K562 (cell line): ENCODE results near the gene FPGS. TPM values are rescaled to one million over a fixed set of nuclear protein-coding genes. Genes with fewer than 3 reads are reported as not detected.

Experiments
- ADNP ChIP-seq: fragments of 200-800 bp; sonication (Bioruptor generic); IDR thresholded peaks from 2 replicates; pipeline ENCODE4 v1.6.1; 2016; ENCODE audit warnings: missing genetic modification characterization, missing compliant biosample characterization
- CBFB ChIP-seq: sonication (generic); formaldehyde crosslinking; IDR thresholded peaks from 2 replicates; pipeline ENCODE4 v1.4.0; 2020; ENCODE audit warnings: mild to moderate bottlenecking, missing genetic modification reagents
- E2F3 ChIP-seq: fragments of 250-450 bp; sonication (Bioruptor Pico); IDR thresholded peaks from 2 replicates; pipeline ENCODE4 v1.4.0; 2020; ENCODE audit warnings: mild to moderate bottlenecking
- ERF ChIP-seq: fragments of 450-650 bp; formaldehyde crosslinking; IDR thresholded peaks from 2 replicates; pipeline ENCODE4 v1.4.0; 2020; ENCODE audit warnings: mild to moderate bottlenecking, mixed read lengths
- KDM1A ChIP-seq, 2 experiments: fragments of 450-650 bp; IDR thresholded peaks; 2 replicates each; pipeline ENCODE4 v1.6.1; 2016; ENCODE audit warnings: mild to moderate bottlenecking in 2 of 2
- KHSRP ChIP-seq: fragments of 450-650 bp; IDR thresholded peaks from 2 replicates; pipeline ENCODE4 v1.6.1; 2017
- L3MBTL2 ChIP-seq: fragments of 450-650 bp; IDR thresholded peaks from 2 replicates; pipeline ENCODE4 v1.6.1; 2016; ENCODE audit warnings: mild to moderate bottlenecking, moderate library complexity
- OTX1 ChIP-seq: fragments of 450-650 bp; formaldehyde crosslinking; IDR thresholded peaks from 2 replicates; pipeline ENCODE4 v1.4.0; 2022; ENCODE audit warnings: mild to moderate bottlenecking
- RB1 ChIP-seq: fragments of 450-650 bp; IDR thresholded peaks from 2 replicates; pipeline ENCODE4 v1.6.1; 2017; ENCODE audit warnings: low read depth, mild to moderate bottlenecking
- SMAD3 ChIP-seq: fragments of 450-650 bp; formaldehyde crosslinking; conservative IDR thresholded peaks from 2 replicates; pipeline ENCODE4 v1.4.0; 2020; ENCODE audit warnings: mild to moderate bottlenecking
- SREBF1 ChIP-seq: fragments of 150-350 bp; IDR thresholded peaks from 2 replicates; pipeline ENCODE4 v1.6.1; 2014; ENCODE audit warnings: antibody characterized with exemption, low read depth, low read length, borderline replicate concordance
- TCF7 ChIP-seq: sonication (generic); IDR thresholded peaks from 2 replicates; pipeline ENCODE4 v1.6.1; 2016; ENCODE audit warnings: antibody characterized with exemption, borderline replicate concordance
- TRIM28 ChIP-seq: fragments of 450-650 bp; IDR thresholded peaks from 2 replicates; pipeline ENCODE4 v1.6.1; 2017
- ZBTB1 ChIP-seq: sonication (generic); formaldehyde crosslinking; IDR thresholded peaks from 2 replicates; pipeline ENCODE4 v1.8.1; 2023; ENCODE audit warnings: missing genetic modification reagents, low read depth, mild to moderate bottlenecking, borderline replicate concordance
- ZNF165 ChIP-seq: fragments of 250-450 bp; sonication (Bioruptor Pico); IDR thresholded peaks from 2 replicates; pipeline ENCODE4 v1.4.0; 2020; ENCODE audit warnings: borderline replicate concordance
- polyA plus RNA-seq, 8 experiments: library from polyadenylated mRNA; depleted of rRNA in 4 of 8; stranded (reverse) in 5 of 8; unstranded in 3 of 8; fragments of >200 nt; fragmentation: Nextera tagmentation in 2 of 8; fragmentation: Illumina TruSeq in 1 of 8; extraction: Ambion mirVana in 2 of 8; extraction: Trizol in 1 of 8; gene quantifications; 2 replicates each; pipeline versions ENCODE4 v1.2.1 to v1.2.3, GENCODE V29; 2011 to 2014; ENCODE audit warnings: inconsistent platforms in 1 of 8, missing spikeins in 1 of 8
- total RNA-seq, 7 experiments: library from RNA; depleted of rRNA in 6 of 7; stranded (reverse); fragments of >200 nt in 6 of 7; fragmentation: Illumina TruSeq in 2 of 7; extraction: Trizol in 2 of 7; gene quantifications; 2 replicates each; pipeline versions ENCODE4 v1.2.1 to v1.2.3, GENCODE V29; 2011 to 2021; ENCODE audit warnings: low replicate concordance in 1 of 7
- TF ChIP-seq, protein P1 (sequence below): fragments of 450-650 bp; formaldehyde crosslinking; IDR thresholded peaks from 2 replicates; pipeline ENCODE4 v1.4.0; 2020; ENCODE audit warnings: mild to moderate bottlenecking
- TF ChIP-seq, protein P2 (sequence below): fragments of 250-450 bp; sonication (Bioruptor Pico); IDR thresholded peaks from 2 replicates; pipeline ENCODE4 v1.5.0; 2022; ENCODE audit warnings: mild to moderate bottlenecking
- TF ChIP-seq, protein P3 (sequence below): fragments of 450-650 bp; IDR thresholded peaks from 2 replicates; pipeline ENCODE4 v1.6.1; 2017; ENCODE audit warnings: antibody characterized with exemption, mild to moderate bottlenecking
- TF ChIP-seq, protein P4 (sequence below): sonication (generic); formaldehyde crosslinking; IDR thresholded peaks from 2 replicates; pipeline ENCODE4 v1.8.0; 2022; ENCODE audit warnings: missing genetic modification reagents, mild to moderate bottlenecking, borderline replicate concordance
- TF ChIP-seq, protein P5 (sequence below): fragments of 450-650 bp; IDR thresholded peaks from 2 replicates; pipeline ENCODE4 v1.6.1; 2016; ENCODE audit warnings: missing biosample characterization, missing genetic modification characterization

The FPGS gene
- total and polyA plus RNA-seq, 9 of the 15 experiments (the other 6 are each of a cell fraction or from before 2014, with no cell fraction given) = 0.84 to 86.4 (median 59.2) TPM

DNA sequence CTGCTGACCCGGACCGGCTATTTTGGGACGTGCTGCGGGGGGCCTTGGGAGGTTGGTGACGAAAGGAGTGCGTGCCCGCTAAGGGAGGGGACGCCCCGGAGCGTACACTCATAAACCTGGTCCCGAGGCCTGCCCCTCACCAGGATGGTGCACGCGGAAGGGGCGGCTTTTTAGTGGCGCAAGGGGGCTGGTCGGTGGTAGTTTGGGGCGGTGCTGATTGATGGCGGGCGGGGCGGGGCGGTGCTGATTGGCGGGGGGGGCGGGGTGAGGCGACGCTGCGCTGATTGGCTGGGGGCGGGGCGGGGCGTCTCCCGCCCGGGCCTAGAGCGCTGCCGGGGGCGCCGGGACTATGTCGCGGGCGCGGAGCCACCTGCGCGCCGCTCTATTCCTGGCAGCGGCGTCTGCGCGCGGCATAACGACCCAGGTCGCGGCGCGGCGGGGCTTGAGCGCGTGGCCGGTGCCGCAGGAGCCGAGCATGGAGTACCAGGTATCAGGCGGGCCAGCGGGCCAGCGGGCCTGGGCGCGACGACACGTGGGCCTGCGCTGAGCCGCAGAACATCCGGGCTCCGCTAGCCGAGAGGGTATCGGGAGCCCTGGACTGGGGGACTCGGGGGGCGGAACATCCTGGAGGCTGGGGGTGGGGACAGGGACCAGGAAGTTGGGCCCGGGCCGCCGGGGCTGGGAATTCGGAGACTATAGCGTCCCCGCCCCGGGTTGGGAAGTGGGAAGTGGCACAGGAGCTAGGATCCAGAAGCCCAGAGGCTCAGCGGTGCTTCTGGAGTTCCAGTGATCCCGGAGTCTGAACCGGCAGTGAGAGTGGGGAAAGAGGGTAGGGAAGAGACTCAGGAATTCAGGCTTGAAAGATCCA, at the start of gene FPGS (continued):
- TF ChIP-seq, protein P1, sequence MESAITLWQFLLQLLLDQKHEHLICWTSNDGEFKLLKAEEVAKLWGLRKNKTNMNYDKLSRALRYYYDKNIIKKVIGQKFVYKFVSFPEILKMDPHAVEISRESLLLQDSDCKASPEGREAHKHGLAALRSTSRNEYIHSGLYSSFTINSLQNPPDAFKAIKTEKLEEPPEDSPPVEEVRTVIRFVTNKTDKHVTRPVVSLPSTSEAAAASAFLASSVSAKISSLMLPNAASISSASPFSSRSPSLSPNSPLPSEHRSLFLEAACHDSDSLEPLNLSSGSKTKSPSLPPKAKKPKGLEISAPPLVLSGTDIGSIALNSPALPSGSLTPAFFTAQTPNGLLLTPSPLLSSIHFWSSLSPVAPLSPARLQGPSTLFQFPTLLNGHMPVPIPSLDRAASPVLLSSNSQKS (CRISPR knock-in tag) = no peak
- 0 out of 2 replicates have a peak, but pooled peaks have one; percentile 25 for TF ChIP-seq ERF
- TF ChIP-seq ZBTB1 (CRISPR knock-in tag) = no peak
- TF ChIP-seq RB1 = peak; percentile 86
- TF ChIP-seq, protein P2, sequence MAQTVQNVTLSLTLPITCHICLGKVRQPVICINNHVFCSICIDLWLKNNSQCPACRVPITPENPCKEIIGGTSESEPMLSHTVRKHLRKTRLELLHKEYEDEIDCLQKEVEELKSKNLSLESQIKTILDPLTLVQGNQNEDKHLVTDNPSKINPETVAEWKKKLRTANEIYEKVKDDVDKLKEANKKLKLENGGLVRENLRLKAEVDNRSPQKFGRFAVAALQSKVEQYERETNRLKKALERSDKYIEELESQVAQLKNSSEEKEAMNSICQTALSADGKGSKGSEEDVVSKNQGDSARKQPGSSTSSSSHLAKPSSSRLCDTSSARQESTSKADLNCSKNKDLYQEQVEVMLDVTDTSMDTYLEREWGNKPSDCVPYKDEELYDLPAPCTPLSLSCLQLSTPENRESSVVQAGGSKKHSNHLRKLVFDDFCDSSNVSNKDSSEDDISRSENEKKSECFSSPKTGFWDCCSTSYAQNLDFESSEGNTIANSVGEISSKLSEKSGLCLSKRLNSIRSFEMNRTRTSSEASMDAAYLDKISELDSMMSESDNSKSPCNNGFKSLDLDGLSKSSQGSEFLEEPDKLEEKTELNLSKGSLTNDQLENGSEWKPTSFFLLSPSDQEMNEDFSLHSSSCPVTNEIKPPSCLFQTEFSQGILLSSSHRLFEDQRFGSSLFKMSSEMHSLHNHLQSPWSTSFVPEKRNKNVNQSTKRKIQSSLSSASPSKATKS (CRISPR knock-in tag) = no peak
- no peak for TF ChIP-seq KDM1A (IDR thresholded peaks at IDR 0.05)
- TF ChIP-seq, protein P3, sequence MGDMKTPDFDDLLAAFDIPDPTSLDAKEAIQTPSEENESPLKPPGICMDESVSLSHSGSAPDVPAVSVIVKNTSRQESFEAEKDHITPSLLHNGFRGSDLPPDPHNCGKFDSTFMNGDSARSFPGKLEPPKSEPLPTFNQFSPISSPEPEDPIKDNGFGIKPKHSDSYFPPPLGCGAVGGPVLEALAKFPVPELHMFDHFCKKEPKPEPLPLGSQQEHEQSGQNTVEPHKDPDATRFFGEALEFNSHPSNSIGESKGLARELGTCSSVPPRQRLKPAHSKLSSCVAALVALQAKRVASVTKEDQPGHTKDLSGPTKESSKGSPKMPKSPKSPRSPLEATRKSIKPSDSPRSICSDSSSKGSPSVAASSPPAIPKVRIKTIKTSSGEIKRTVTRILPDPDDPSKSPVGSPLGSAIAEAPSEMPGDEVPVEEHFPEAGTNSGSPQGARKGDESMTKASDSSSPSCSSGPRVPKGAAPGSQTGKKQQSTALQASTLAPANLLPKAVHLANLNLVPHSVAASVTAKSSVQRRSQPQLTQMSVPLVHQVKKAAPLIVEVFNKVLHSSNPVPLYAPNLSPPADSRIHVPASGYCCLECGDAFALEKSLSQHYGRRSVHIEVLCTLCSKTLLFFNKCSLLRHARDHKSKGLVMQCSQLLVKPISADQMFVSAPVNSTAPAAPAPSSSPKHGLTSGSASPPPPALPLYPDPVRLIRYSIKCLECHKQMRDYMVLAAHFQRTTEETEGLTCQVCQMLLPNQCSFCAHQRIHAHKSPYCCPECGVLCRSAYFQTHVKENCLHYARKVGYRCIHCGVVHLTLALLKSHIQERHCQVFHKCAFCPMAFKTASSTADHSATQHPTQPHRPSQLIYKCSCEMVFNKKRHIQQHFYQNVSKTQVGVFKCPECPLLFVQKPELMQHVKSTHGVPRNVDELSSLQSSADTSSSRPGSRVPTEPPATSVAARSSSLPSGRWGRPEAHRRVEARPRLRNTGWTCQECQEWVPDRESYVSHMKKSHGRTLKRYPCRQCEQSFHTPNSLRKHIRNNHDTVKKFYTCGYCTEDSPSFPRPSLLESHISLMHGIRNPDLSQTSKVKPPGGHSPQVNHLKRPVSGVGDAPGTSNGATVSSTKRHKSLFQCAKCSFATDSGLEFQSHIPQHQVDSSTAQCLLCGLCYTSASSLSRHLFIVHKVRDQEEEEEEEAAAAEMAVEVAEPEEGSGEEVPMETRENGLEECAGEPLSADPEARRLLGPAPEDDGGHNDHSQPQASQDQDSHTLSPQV = peak; percentile 75
- TF ChIP-seq, protein P4, sequence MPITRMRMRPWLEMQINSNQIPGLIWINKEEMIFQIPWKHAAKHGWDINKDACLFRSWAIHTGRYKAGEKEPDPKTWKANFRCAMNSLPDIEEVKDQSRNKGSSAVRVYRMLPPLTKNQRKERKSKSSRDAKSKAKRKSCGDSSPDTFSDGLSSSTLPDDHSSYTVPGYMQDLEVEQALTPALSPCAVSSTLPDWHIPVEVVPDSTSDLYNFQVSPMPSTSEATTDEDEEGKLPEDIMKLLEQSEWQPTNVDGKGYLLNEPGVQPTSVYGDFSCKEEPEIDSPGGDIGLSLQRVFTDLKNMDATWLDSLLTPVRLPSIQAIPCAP = no peak
- no peak for TF ChIP-seq KHSRP
- TF ChIP-seq E2F3 (CRISPR knock-in tag) = peak; percentile 72; the same call in 1 of the 2 replicates
- TF ChIP-seq SMAD3 (CRISPR knock-in tag) = no peak
- TF ChIP-seq, protein P5, sequence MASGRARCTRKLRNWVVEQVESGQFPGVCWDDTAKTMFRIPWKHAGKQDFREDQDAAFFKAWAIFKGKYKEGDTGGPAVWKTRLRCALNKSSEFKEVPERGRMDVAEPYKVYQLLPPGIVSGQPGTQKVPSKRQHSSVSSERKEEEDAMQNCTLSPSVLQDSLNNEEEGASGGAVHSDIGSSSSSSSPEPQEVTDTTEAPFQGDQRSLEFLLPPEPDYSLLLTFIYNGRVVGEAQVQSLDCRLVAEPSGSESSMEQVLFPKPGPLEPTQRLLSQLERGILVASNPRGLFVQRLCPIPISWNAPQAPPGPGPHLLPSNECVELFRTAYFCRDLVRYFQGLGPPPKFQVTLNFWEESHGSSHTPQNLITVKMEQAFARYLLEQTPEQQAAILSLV (tag) = no peak
- TF ChIP-seq ZNF165 (CRISPR knock-in tag) = no peak
- TF ChIP-seq TRIM28 = no peak
- 0 out of 2 replicates have a peak, but pooled peaks have one; percentile 22 for TF ChIP-seq OTX1 (CRISPR knock-in tag)
- TF ChIP-seq ADNP (tag) = no peak
- no peak for TF ChIP-seq SREBF1
- TF ChIP-seq CBFB = no peak; the same call in 1 of the 2 replicates
- TF ChIP-seq TCF7 = no peak
- TF ChIP-seq L3MBTL2 = peak; percentile 92
